HG02981 (cell line): ENCODE data around the gene RAB3IL1.

ENCODE experiments used
- ATAC-seq: cut with Tn5 transposase; IDR thresholded peaks from one replicate; pipeline ENCODE4 v1.9.1; 2021; ENCODE audit warnings: mild to moderate bottlenecking, moderate library complexity; ENCODE audit not compliant: unreplicated experiment

The RAB3IL1 gene

DNA sequence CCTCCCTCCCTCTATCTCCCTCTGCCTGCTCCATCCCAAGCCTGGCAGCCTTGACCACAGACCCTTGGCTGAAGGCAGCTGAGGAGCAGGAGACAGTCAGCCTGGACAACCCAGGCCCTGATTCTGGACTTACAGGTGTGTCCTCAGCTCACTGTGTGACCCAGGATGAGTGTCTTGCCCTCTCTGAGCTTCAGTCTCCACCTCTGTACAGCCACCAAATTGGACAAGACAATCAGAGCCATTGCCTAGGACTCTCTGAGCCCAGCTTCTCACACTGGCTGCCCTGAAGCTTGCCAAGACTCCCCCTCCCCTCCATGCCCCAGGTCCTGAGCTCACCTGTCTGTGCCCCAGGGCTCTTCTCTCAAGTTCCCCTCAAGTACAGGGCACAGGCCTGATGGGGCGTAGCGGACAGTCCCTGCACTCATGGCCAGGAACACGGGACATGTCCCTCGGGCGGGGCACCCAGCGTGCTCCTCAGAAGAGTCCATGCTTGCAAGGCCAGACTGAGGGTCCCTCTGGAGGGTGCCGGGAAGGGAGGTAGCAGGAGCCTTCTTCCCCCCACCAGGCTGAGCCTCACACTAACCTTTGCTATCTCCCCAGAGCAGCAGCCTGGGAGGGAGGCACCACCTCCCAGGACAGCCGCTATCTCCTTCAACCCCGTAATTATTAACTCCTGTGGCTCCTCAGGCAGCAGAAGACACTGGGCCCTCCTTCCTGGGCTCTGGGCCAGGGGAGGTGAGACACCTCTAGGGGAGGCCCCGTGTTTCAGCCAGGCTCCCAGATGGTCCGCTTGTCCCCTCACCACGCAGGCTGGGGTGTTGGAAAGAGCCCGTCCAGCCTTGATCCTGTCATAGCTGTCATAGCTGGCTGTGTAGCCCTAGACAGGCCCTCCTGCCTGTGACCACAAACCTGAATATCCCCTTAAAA lies 2.6 kb upstream of the RAB3IL1 start:
- no peak for ATAC-seq

DNA sequence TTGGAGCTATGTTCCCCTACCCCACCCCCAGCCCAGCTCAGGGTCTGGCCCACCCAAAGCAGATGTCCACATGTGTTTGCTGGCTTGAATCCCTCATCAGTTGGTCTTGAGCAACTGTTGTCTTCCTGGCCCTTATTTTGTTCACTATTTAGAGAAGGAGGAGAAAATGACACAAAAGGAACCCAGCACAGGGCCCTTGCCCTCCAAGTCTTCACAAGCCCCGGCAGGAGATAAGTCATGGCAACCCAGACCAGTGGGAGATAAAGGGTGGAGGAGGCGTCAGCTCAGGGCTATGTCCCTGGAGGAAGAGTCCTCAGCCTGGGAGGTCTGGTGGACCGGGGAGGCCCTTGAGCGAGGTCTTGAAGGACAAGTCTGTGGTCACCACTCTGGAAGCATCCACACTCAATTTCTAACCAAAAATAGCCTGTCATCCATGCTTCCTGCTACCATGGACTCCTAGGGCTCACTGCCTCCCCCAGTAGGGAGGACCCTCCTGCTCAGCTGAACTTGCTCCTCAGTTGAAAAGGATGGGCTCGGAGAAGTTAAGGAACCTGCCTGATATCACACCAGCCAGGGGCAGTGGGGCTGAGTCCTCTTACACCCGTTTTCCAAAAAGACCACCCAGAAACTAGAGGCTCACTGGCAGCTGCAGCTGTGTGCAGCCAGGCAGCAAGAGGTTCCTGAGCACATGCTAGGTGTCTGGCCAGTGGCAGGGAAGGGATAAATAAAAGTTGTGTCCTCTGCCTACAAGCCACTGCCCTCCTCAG lies 1.8 kb upstream of the RAB3IL1 start:
- no peak for ATAC-seq

DNA sequence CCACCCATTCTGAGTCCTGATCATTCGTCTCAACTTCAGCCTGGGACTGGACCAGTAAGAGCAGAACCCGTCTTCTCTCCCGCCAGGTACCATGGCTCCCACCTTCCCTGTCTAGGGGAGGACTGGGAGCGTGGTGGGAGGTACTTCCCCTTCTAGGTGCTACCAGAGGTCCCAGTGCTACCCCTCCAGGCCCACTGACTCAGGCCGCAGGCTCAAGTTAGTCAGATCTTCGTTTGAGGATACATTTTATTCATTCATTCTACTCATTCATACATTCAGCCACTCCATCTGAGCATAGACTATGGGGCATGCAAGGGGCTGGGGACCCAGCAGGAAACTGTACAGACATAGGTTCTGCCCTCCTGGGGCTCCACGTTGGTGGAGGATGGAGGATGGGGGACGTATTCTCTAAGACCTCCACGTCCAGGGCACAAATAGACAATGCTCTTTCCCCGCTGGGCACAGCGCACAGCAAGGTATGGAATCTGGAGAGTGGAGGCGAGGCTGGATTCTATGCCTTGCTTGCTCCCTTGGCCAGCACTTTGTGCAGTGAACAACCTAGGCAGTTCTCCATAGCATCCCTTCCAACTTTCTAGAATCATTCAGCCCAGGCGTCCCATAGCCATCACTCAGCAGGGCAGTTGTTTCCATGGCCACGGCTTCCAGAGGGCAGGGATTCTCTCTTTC lies 1.0 kb upstream of the RAB3IL1 start:
- no peak for ATAC-seq

DNA sequence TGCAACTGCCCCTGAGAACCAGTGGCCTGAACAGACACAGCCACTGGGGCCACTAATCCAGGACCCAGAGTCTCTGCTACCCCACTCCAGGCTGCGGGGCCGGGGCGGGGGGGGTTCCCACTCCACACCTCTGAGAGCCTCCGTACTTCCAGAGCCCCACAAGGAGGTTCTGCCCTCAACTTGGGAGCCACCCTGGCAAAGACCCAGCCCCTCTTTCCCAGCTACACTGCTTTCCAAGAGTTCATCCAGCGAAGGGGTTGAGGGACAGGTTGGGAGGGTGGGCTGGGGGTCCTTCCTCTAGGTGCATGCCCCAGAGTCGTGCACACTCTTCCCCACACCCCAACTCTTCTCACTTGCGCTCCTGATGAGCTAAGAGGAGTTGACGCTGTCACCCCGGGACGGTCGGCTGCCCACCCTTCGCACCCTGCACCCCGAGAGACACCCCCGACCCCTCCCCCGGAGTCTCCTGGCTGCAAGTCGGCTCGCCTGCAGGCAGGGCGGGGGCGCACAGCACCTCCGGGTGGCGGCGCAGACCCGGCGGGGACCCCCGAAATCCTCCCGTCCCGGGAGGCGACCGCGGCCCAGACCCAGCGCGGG lies 531 bp downstream of the RAB3IL1 start:
- ATAC-seq: no peak

DNA sequence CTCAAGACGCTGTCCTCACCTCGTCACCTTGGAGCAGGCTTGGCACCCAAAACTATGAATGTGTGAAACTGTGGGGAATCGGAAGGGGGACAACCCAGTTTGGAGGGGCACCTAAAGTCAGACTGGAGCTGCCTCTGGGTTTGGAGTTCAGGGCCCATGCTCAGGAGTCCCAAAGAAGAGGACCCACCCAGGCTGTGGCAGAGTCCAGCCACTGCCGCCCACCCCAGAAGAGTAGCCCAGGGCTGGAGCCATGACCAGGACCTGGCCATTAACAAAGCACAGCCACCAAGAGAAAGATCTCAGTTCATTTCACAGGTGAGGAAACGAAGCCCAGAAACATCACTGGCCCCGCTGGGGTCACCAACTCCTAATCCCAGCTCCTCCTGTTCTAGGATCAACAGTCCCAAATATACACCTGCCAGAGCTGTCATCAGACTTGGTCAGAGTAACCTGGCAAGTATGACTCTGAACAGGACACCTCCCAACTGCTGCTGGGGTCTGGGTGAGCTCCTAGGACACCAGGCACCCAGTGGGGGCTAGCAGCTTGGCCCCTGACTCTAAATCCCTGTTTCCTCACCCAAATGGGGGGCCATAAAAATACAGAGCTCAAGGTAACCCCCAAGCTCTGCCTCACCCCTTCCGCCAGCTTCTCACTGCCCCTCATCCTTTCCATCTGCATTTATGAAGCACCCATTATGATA lies 2.7 kb downstream of the RAB3IL1 start:
- ATAC-seq: no peak

DNA sequence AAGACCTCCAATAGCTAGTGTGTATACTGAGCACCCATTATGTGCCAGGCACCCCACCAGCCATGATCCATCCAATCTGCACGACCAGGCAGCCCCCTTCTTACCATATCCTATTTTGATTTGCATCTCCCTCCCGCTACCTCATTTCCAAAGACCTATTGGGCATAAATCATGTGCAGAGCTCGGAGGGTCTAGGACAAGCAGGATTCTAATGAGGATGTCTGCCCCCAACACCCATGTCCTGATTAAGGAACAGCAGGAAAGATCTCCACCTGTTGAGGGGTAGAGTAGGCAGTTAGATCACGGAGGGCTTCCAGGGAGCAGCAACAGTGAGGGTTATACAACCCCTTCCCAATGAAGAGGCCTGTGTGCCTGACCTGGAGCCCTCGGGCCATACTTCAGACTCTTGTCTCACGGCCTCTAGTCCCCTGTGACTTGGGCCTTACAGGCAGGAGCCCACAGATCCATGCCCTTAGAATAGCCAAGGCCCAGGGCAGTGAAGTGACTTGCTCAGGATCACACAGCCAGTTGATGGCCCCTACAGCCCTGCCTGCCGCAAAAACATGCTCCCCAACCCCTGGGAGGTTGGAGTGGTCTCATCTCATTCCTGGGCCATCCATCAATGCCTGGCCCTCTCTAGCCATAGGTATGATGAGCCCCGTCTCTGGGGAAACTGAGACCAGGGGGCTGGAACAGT lies 3.5 kb downstream of the RAB3IL1 start:
- no peak for ATAC-seq

DNA sequence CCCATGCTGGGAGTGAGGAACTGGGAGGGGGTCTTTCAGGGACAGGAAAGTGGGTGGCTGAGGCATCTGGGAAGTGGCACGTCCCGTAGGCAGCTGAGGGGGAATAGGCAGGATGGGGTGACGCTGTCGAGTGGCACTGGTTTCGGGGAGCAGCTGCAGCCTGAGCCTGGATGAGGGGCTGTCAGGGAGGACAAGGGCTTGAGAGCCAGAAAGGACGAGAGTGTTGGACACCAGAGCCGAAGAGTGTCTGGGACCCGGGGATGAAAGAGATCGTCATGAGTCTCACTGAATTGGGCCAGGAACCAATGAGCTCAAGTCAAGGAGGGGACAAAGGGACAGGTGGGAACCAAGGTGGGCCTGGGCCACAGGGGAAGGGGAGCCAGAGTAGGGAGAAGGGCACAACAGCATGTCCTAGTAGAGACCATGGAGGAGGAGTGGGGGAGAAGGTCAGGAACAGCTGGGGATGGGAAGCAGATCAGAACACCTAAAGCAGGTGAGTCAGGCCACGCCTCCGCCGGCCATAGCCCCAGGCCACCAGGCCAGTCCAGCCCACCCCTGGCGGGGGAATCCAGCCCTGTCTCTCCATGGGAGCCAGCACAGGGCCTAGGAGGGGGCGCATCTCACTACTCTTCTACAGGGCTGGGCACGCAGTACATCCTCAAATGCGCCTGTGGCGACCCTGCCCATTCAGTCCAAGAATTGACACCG lies 4.2 kb downstream of the RAB3IL1 start:
- no peak for ATAC-seq

DNA sequence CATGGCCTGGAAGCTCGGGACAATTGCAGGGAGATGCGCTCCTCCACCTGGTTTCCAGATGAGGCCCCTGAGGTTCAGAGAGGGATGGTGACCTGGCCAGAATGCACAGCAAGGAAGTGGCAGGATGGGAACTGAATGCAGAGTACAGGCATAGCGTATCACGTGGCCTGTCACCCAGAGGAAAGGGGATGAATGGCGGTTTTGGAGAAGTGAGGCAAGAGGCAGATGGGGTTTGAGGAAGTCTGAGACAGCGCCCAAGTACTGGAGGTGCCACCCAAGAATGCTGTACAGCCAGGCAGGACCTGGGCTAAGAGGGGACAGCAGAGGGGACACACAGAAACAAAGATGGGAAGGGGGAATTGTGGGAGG lies 4.9 kb downstream of the RAB3IL1 start:
- ATAC-seq: no peak

DNA sequence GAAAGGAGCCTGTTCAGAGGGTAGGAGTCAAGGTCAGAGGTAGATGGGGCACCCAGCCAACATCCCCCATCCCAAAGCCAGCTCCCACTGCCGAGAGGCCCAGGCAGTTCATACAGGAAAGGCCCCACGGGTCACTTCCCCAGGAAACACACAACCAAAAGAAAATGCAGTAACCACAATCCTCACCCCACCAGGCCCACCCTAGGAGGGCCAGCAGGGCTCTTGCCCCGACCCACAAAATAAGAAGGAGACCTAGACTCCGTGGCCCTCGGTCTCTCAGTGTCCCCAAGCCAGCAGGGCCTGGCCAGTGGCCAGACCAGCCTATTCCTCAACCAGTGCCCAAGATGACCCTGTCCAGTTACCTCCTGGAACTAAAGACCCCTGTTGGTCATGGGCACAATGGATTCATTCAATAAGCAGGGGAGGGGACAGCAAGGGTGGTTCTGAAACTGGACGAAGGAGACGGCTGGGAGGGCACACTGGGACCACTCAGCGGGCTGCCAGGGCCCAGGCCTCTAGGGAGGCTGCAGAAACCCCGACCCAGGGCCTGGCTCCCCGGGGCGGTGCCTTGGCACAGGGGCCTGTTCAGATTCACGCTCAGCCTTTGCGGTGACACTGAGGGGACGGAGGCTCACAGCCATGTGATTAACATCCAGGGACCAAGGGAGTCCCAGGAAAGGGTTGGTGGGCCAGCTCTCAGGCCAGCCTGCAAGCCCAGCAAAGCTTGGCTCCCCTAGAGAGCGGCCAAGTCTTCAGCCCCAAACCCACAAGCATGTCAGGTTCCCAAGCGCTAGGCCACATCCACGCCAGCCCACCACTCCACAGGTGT lies 5.5 kb downstream of the RAB3IL1 start:
- no peak for ATAC-seq

DNA sequence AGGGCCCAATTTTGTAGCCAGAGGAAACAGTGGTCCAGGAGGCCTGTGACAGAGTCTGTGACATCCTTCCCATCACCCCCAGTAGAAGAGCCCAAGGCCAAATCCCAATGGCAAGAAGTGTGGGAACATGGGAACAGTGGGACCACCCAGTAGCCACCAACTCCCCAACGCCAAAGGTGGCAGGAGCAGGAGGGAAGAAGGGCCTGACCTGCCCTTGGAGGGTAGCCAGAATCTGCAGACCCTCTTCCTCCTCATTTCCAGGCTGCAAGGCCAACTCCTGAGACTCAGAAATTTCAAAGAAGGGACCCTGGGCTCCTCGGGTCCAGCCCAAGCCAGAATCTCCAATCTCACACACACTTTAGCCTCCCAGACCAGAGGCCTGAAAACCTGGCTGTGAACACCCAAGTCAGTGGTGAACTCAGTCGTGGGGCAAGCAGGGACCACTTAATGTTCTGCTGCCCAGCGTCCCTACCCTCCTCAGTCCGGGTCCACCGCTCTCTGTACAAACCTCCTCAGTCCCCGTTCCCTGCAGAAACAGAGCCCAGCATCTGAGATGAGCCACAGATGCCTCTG lies 6.2 kb downstream of the RAB3IL1 start:
- no peak for ATAC-seq

DNA sequence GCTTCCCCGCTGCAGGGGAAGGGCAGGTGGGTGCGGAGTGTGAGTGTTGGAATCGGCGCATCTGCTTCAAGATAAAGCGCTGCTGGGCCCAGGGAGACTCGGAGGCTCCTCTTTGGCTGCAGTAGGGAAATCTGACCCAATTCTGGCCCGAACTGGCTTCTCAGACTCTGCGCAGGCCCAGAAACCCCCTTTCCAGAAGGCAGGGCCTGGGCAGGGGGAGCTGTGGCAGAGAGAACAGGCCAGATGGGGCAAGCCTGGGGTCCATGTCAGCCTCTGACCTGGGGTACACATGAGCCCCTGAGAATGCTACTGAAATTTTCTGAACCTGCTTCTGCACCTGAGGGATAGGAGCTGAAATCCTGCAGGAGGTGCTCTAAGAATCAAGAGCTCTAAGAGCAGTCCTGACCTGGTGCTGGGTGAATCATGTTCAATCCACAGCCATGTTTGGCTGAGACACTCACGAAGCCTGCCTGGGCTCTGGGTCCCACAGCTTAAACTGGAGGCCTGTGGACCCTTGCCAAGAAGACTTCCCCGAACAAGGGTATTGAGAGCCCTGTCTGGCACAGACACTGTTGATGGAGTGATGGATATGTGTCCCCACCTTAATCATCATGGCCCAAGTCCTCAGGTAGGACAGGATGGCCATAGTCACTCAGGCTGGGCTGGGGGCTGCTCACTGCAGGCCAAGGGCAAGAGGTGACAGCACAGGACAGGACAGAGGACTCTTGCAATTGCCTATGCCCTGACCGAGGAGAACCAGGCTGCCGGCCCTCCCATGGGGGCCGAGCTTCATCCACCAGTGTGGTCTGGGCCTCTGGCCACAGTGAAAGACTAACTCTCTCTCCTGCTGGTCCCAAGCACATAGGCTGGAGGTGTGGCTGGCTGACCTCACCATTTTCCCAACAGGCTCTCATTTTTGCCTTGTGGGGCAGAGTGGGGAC lies 6.9 kb downstream of the RAB3IL1 start:
- no peak for ATAC-seq

DNA sequence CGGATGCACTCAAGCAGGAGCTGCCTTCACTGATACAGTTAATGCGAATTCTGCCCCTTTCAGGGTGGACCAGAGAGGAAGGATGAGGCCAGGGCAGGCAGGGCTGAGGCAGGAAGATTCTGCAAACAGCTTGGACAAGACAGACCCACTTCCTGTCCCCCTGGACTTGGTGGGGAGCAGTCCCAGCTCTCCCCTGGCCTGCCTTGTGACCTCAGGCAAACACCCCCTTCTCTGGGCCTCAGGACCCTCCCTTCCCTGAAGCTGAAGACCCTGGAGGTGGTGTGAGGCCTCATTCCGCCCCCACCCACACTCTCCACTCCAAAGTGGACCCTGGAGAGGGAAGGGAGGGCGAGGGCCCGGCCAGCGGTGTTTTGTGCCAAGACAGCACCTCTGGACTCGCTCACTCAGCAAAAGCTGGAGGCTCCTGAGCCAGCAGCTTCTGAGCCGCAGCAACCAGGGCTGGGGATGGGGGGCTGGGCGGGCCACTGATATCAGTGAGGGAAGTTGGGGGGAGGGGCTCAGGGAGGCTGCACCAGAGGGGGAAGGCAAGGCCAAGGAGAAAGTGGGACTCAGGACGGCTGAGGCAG lies 8.5 kb downstream of the RAB3IL1 start:
- ATAC-seq: no peak

DNA sequence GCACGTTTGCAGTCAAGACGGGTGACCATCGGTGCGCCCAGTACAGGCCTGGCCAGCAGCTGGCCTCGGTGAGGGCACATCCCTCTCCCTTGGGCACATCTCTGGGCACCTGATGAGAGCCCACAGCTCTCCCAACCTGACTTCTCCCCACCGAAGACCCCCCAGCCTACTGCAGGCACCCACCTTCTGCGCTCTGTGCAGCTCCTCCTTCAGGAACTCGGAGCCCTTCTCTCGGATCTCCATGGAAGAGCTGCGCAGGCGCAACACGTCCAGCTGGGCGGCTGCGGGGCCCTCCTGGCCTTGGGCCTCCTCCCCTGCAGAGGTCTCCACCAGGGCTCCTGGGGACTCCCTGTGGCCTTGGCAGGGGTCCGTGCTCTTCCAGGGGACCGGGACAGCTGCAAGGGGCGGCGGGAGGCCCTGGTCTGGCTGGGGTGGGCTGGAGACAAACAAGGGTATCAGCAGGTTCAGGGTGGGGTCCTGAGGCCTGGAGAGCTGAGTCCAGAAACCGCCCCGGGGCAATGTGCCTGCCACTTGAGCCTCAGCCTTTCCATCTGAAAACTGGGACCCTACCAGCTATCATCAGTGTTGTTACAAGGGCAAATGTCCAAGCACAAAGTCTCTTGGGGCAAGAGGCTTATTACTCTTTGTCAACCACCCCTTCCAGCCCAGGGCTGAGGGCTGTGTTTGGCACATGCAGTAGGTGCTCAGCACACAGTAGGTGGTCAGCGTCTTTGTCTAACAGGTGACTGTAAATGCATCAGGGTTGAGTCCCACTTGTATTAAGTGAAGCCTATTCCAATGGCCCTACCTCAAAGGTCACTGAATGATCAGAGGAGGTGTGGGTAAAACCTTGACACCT lies 9.3 kb downstream of the RAB3IL1 start:
- no peak for ATAC-seq

DNA sequence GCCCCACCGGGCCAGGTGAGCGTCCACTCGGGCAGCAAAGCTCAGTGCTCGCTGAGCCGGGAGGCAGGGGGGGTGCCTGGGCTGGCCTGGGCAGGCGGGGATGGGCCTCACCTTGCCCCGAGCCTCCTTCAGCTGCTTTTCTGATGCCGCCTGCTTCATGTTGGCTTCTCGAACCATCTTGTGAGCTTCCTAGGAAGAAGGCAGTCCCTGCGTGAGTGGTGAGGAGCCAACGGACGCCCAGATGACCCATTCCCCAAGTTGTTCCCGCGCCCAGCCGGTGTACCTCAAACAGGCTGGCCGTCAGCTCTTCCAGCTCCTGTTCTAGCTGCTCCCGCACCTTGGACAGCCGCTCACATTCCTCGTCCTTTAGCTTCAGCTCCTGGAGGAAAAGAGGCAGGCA lies 10.1 kb downstream of the RAB3IL1 start:
- no peak for ATAC-seq

DNA sequence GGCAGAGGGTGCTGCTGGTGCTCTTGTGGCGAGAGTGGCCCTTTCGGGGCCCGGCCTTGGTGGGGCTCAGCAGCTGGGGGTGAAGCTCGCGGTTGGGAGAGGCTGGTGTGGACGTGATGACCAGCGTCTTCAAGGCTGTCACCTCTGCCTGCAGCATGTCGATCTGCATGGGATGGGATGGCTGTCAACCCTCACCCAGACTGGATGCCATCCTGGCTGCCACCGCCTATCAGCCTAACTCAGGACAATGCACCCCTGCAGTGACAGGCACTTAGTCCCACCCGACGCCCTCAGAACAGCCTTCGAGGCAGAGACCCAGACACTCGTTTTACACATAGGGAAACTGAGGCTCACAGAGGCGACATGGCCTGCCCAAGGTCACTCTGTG lies 10.8 kb downstream of the RAB3IL1 start:
- ATAC-seq: no peak
